Upper lobe of right lung (tissue), 1 donor: Measurements from ENCODE around the gene MTMR11. TPM values are rescaled to one million over a fixed set of nuclear protein-coding genes. Genes with fewer than 3 reads are reported as not detected.
A peak's percentile ranks its signal among the peaks of the same experiment; 100 is the strongest.
"Not testable (repeated sequence)": the region's sequence is repeated elsewhere in the genome, so short reads cannot be mapped to it uniquely, and the experiment has no call there.

Experiments used
- ATAC-seq: fragments of 200-7000 bp; cut with Tn5 transposase; one replicate; pipeline ENCODE4 v1.9.1; 2020; ENCODE audit warnings: mild to moderate bottlenecking, moderate library complexity
- DNase-seq: peaks from one replicate; pipeline ENCODE4 v3.0.0-alpha.2; 2020
- H3K27ac ChIP-seq: fragments of 200-600 bp; one replicate; pipeline ENCODE4 v1.8.0; 2022
- H3K27me3 ChIP-seq: fragments of 200-600 bp; one replicate; pipeline ENCODE4 v1.8.0; 2022; ENCODE audit warnings: mild to moderate bottlenecking
- H3K36me3 ChIP-seq: fragments of 200-600 bp; one replicate; pipeline ENCODE4 v1.8.0; 2022
- H3K4me1 ChIP-seq: fragments of 200-600 bp; one replicate; pipeline ENCODE4 v1.8.0; 2022
- H3K4me3 ChIP-seq: fragments of 200-600 bp; one replicate; pipeline ENCODE4 v1.8.0; 2022; ENCODE audit warnings: mild to moderate bottlenecking
- H3K9me3 ChIP-seq: fragments of 200-600 bp; one replicate; pipeline ENCODE4 v1.8.0; 2022
- intact Hi-C: fragments of 100-400 bp; cut with DNase I; formaldehyde crosslinking; loops from one replicate; pipeline ENCODE4 v1.11.0; 2022
- total RNA-seq: library from RNA; stranded (reverse); fragmentation: NEBNext Ultra II Directional; extraction: Animal tissue kit (Norgen Biotek cat#: 25700); gene quantifications from one replicate; pipeline ENCODE4 v1.2.1, GENCODE V29; 2021
- TF ChIP-seq, protein P1 (sequence below): fragments of 200-600 bp; IDR thresholded peaks from one replicate; pipeline ENCODE4 v1.8.0; 2022; ENCODE audit warnings: antibody characterized with exemption
- donor health status: DM: no; HTN: yes; CAD: no; lungs with severe emphysema.

Gene MTMR11
- total RNA-seq, 1 donor from 2014 or later, result 17.1 TPM

- DNase-seq (no peak), ATAC-seq (no peak)
- Histone ChIP-seq H3K27me3 (no peaks in the 10 kb centered on the region), H3K4me3 (peak overlapping the region; percentile 64), H3K4me1 (peaks cover 13% of the 10 kb centered on the region), H3K27ac (peak overlapping the region; percentile 100), H3K36me3 (no peaks in the 10 kb centered on the region), H3K9me3 (no peaks in the 10 kb centered on the region)
- TF ChIP-seq, protein P1, sequence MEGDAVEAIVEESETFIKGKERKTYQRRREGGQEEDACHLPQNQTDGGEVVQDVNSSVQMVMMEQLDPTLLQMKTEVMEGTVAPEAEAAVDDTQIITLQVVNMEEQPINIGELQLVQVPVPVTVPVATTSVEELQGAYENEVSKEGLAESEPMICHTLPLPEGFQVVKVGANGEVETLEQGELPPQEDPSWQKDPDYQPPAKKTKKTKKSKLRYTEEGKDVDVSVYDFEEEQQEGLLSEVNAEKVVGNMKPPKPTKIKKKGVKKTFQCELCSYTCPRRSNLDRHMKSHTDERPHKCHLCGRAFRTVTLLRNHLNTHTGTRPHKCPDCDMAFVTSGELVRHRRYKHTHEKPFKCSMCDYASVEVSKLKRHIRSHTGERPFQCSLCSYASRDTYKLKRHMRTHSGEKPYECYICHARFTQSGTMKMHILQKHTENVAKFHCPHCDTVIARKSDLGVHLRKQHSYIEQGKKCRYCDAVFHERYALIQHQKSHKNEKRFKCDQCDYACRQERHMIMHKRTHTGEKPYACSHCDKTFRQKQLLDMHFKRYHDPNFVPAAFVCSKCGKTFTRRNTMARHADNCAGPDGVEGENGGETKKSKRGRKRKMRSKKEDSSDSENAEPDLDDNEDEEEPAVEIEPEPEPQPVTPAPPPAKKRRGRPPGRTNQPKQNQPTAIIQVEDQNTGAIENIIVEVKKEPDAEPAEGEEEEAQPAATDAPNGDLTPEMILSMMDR, result no peak
- intact Hi-C loops, result no loop called here
Measured at GRCh38 chr1:149888999-149889289, 47.7 kb downstream of the MTMR11 start.

DNA sequence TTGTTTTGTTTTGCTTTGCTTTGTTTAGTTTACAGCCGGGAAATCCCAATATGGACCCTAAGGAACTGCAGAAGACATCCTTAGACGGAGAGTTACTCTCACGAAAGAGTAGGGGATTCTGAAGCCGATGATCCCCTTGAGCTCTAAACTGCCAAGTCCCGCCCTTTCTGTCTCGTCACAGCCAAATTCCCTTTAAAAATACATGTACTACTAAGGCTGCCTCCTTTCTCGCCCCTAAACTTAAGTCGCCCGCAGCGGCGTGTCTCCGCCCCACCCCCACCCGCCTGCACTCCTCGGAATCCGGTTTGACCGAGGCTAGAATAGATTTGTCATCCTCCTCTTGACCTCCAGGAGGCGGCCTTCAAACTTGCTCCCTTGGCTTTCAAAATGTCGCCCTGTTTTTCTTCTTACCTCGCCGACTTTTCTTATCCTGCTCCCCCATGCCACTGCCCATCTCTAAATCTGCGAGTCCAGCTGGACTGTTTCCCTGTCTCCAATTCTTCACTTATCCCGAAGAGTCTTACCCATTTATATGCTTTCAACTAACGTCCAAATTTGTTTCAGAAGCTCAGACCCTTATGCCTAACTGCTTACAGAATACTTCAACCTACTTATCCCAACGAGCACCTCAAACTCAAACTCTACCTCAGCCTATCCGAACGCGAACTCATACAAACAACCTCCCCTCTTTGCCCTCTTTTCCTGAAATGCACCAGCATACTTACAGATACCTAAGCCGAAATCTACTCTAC lies 48.3 kb downstream of the MTMR11 start:
- Histone ChIP-seq H3K27ac (peak overlapping the region; percentile 100), H3K36me3 (no peaks in the 10 kb centered on the region), H3K4me3 (peak overlapping the region; percentile 64), H3K27me3 (no peaks in the 10 kb centered on the region), H3K9me3 (no peaks in the 10 kb centered on the region), H3K4me1 (peaks cover 18% of the 10 kb centered on the region)
- peak; percentile 90 for DNase-seq
- TF ChIP-seq, protein P1, result peak; percentile 46
- peak; percentile 59 for ATAC-seq
- intact Hi-C loops, result no loop called here

DNA sequence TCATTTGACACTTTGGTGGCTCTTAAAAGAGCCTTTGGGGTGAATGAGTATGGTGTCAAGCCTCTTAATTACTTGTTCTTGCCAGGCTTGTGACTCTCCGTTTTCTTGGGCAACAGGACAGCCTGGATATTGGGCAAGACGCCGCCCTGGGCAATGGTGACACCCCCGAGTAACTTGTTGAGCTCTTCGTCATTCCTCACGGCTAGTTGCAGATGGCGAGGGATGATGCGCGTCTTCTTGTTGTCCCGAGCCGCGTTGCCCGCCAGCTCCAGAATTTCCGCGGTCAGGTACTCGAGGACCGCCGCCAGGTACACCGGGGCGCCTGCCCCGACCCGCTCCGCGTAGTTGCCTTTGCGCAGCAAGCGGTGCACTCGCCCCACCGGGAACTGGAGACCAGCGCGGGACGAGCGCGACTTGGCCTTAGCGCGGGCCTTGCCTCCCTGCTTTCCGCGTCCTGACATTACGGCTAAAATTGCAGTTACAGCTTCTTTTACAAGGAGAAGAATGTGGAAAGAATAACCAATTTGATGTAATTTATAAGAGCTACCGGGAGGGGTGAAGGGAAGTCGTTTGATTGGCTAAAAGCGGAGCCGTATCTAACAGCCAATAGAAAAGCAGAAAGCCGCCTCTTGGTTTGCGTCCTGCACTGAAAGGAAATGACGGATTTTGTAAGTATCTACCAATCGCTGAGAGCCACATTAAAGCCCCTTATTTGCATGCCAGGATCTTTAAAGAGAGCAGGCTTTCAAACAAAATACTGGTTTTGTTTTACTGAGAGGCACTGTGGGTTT lies 49.0 kb downstream of the MTMR11 start:
- ATAC-seq (peak; percentile 75), DNase-seq (peak; percentile 87)
- peak overlapping the region; percentile 64 for H3K4me3 ChIP-seq
- peak overlapping the region; percentile 100 for H3K27ac ChIP-seq
- peaks cover 18% of the 10 kb centered on the region for H3K4me1 ChIP-seq
- H3K36me3 ChIP-seq, result no peaks in the 10 kb centered on the region
- H3K27me3 ChIP-seq, result no peaks in the 10 kb centered on the region
- TF ChIP-seq, protein P1, result peak; percentile 18
- H3K9me3 ChIP-seq, result no peaks in the 10 kb centered on the region
- intact Hi-C loops, result no loop called here

DNA sequence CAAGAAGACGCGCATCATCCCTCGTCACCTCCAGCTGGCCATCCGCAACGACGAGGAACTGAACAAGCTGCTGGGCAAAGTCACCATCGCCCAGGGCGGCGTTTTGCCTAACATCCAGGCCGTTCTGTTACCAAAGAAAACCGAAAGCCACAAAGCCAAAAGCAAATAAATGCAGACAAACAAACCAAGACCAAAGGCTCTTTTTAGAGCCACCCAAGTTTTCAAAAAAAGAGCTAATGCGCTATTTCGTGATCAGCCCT lies 49.6 kb downstream of the MTMR11 start:
- ATAC-seq, H3K27me3 ChIP-seq, H3K36me3 ChIP-seq, intact Hi-C loops, H3K9me3 ChIP-seq, DNase-seq: not testable (repeated sequence)
- Histone ChIP-seq H3K27ac (peak overlapping the region; percentile 100), H3K4me3 (peak overlapping the region; percentile 64), H3K4me1 (peaks cover 18% of the 10 kb centered on the region)

GRCh38 chr1:149886396-149887195 lies 50.1 kb downstream of the MTMR11 start:
- H3K36me3 ChIP-seq, result no peaks in the 10 kb centered on the region
- no peaks in the 10 kb centered on the region for H3K9me3 ChIP-seq
- TF ChIP-seq, protein P1, result no peak
- DNase-seq (peak; percentile 86), ATAC-seq (peak; percentile 86)
- H3K27ac ChIP-seq, result peak overlapping the region; percentile 100
- peak overlapping the region; percentile 64 for H3K4me3 ChIP-seq
- intact Hi-C loops, result no loop called here
- H3K4me1 ChIP-seq, result peaks cover 18% of the 10 kb centered on the region
- H3K27me3 ChIP-seq, result no peaks in the 10 kb centered on the region

GRCh38 chr1:149886121-149886395 lies 50.6 kb downstream of the MTMR11 start:
- ATAC-seq, intact Hi-C loops: not testable (repeated sequence)
- peak overlapping the region; percentile 100 for H3K27ac ChIP-seq

More at GRCh38 chr1:149886121-149886395, 50.6 kb downstream of the MTMR11 start:
- Histone ChIP-seq H3K4me3 (peak overlapping the region; percentile 64), H3K4me1 (peaks cover 18% of the 10 kb centered on the region)
- H3K27me3 ChIP-seq, H3K36me3 ChIP-seq, DNase-seq, H3K9me3 ChIP-seq: not testable (repeated sequence)
